Sigmoid colon (tissue), 7 donors: ENCODE results near the gene EVI5L. TPM values are rescaled to one million over a fixed set of nuclear protein-coding genes. Genes with fewer than 3 reads are reported as not detected.

Experiments
- DNase-seq: peaks from one replicate; pipeline ENCODE4 v3.0.0-alpha.2; 2019
- H3K27ac ChIP-seq, 4 donors: fragments of 200-600 bp; sonication (generic); one replicate each; pipeline ENCODE4 v1.5.1; 2016 to 2019; ENCODE audit warnings: mild to moderate bottlenecking in 1 of 4
- H3K27me3 ChIP-seq, 3 donors: fragments of 200-600 bp; sonication (generic); one replicate each; pipeline ENCODE4 v1.5.1; 2019; ENCODE audit warnings: mild to moderate bottlenecking in 1 of 3
- H3K36me3 ChIP-seq, 4 donors: fragments of 200-600 bp; sonication (generic); one replicate each; pipeline ENCODE4 v1.5.1; 2016 to 2019
- H3K4me1 ChIP-seq, 4 donors: fragments of 200-600 bp; sonication (generic); one replicate each; pipeline ENCODE4 v1.5.1; 2017 to 2019
- H3K4me3 ChIP-seq, 4 donors: fragments of 200-600 bp; sonication (generic); one replicate each; pipeline ENCODE4 v1.5.1; 2017 to 2019; ENCODE audit warnings: mild to moderate bottlenecking in 2 of 4, moderate library complexity in 1 of 4
- H3K9me3 ChIP-seq, 4 donors: fragments of 200-600 bp in 3 of 4; sonication (generic) in 3 of 4; one replicate each; pipeline versions ENCODE4 v1.5.1 to v1.6.1; 2013 to 2019
- CTCF ChIP-seq, 4 experiments: fragments of 450-650 bp in 3 of 4; fragments of 200-600 bp in 1 of 4; IDR thresholded peaks; one replicate each; pipeline ENCODE4 v1.5.1; 2016 to 2019; ENCODE audit warnings: antibody characterized with exemption in 4 of 4, mild to moderate bottlenecking in 3 of 4, moderate library complexity in 2 of 4
- EP300 ChIP-seq, 4 donors: sonication (generic); formaldehyde crosslinking; IDR thresholded peaks; one replicate each; pipeline ENCODE4 v1.6.1; 2017; ENCODE audit warnings: antibody characterized with exemption in 4 of 4
- POLR2A ChIP-seq, 2 donors: fragments of 450-650 bp; IDR thresholded peaks; one replicate each; pipeline ENCODE4 v1.6.1; 2016; ENCODE audit warnings: antibody characterized with exemption in 2 of 2, mild to moderate bottlenecking in 2 of 2, moderate library complexity in 2 of 2
- POLR2AphosphoS5 ChIP-seq, 4 donors: sonication (generic); formaldehyde crosslinking; IDR thresholded peaks; one replicate each; pipeline ENCODE4 v1.6.1; 2017; ENCODE audit warnings: antibody characterized with exemption in 4 of 4
- WGBS, 2 donors: extraction: QIAGEN DNeasy Blood & Tissue Kit; methylation state at CpG; one replicate each; pipeline ENCODE4 v1.1.7; 2013; 5-methylcytosine and 5-hydroxymethylcytosine counted together
- intact Hi-C: fragments of 100-400 bp; cut with DNase I; formaldehyde crosslinking; loops from one replicate; pipeline ENCODE4 v1.15.1; 2023
- polyA plus RNA-seq, 3 donors: library from polyadenylated mRNA; stranded (reverse); fragments of 200-250 nt; gene quantifications; one replicate each; pipeline ENCODE4 v1.2.3, GENCODE V29; 2013
- total RNA-seq, 4 donors: library from RNA; depleted of rRNA; stranded (reverse); fragments of >200 nt; gene quantifications; one replicate each; pipeline ENCODE4 v1.1.0, GENCODE V29; 2016
- donor health status: healthy with polysubstance abuse.
- donor health status: Bipolar disorder and iron deficiency.
- donor health status: healthy.

EVI5L gene
- total and polyA plus RNA-seq, 7 donors, result 5.3 to 18.6 (median 10.3) TPM

GRCh38 chr19:7883796-7884570 is 54.0 kb downstream of the EVI5L start:
- Histone ChIP-seq H3K4me1 (peaks cover 0 to 8% (median 6%) of the 10 kb centered on the region in 4 donors), H3K27me3 (peaks cover 13 to 18% (median 15%) of the 10 kb centered on the region in 3 donors), H3K4me3 (no peak overlapping the region), H3K9me3 (no peaks in the 10 kb centered on the region), H3K36me3 (no peaks in the 10 kb centered on the region), H3K27ac (no peak overlapping the region)
- intact Hi-C loops, result no loop called here
- TF ChIP-seq CTCF (IDR thresholded peaks at IDR 0.05) (no peak), POLR2A (IDR thresholded peaks at IDR 0.05) (no peak), EP300 (IDR thresholded peaks at IDR 0.05) (no peak), POLR2AphosphoS5 (IDR thresholded peaks at IDR 0.05) (no peak)
- 81 to 85% methylated on average over 2 of the region's 2 CpGs for WGBS, 2 donors
- no peak for DNase-seq

- TF ChIP-seq EP300 (IDR thresholded peaks at IDR 0.05) (no peak), POLR2A (IDR thresholded peaks at IDR 0.05) (no peak), CTCF (IDR thresholded peaks at IDR 0.05) (no peak), POLR2AphosphoS5 (IDR thresholded peaks at IDR 0.05) (no peak)
- Histone ChIP-seq H3K4me1 (peaks cover 0 to 8% (median 6%) of the 10 kb centered on the region in 4 donors), H3K36me3 (no peaks in the 10 kb centered on the region), H3K27ac (no peak overlapping the region), H3K9me3 (no peaks in the 10 kb centered on the region), H3K4me3 (no peak overlapping the region), H3K27me3 (peaks cover 13 to 31% (median 15%) of the 10 kb centered on the region in 3 donors)
- DNase-seq, result no peak
- intact Hi-C loops, result no loop called here
- WGBS, 2 donors, result 48 to 79% methylated on average over 8 of the region's 8 CpGs
Measured at GRCh38 chr19:7885818-7886217, 55.8 kb downstream of the EVI5L start.

GRCh38 chr19:7887408-7888144 is 57.6 kb downstream of the EVI5L start:
- WGBS, 2 donors, result 50 to 74% methylated on average over 16 of the region's 16 CpGs
- DNase-seq, result no peak
- Histone ChIP-seq H3K27me3 (peaks cover 13 to 35% (median 15%) of the 10 kb centered on the region in 3 donors), H3K9me3 (no peaks in the 10 kb centered on the region), H3K4me1 (peaks cover 0 to 8% (median 6%) of the 10 kb centered on the region in 4 donors), H3K27ac (no peak overlapping the region), H3K4me3 (no peak overlapping the region), H3K36me3 (no peaks in the 10 kb centered on the region)
- TF ChIP-seq POLR2A (IDR thresholded peaks at IDR 0.05) (no peak), POLR2AphosphoS5 (IDR thresholded peaks at IDR 0.05) (no peak)
- intact Hi-C loops, result no loop called here

- H3K4me1 ChIP-seq, result peaks cover 0 to 8% (median 6%) of the 10 kb centered on the region in 4 donors
- no peaks in the 10 kb centered on the region for H3K9me3 ChIP-seq
- no peaks in the 10 kb centered on the region for H3K36me3 ChIP-seq
- peaks cover 13 to 41% (median 18%) of the 10 kb centered on the region in 3 donors for H3K27me3 ChIP-seq
- no peak within 1 kb of the TSS for H3K27ac ChIP-seq
- H3K4me3 ChIP-seq, result peak within 1 kb of the TSS in 3 of 4 donors; percentile 11 to 31 (median 26)
- intact Hi-C loops, result no loop called here
- no peak for TF ChIP-seq CTCF (IDR thresholded peaks at IDR 0.05)
- TF ChIP-seq EP300 (IDR thresholded peaks at IDR 0.05), result no peak
- no peak for TF ChIP-seq POLR2A (IDR thresholded peaks at IDR 0.05)
- TF ChIP-seq POLR2AphosphoS5 (IDR thresholded peaks at IDR 0.05), result no peak
- no peak for DNase-seq
- 5 to 10% methylated on average over 53 of the region's 53 CpGs for WGBS, 2 donors
Measured at GRCh38 chr19:7888145-7888825, 58.3 kb downstream of the EVI5L start, which contains the start of gene LRRC8E. Gene LRRC8E, plus strand, starts transcription at chr19:7888510. Its CDS starts 7,094 bp downstream, at chr19:7895604.
